H1 (cell line): ENCODE results near the gene CSNK1D. TPM values are rescaled to one million over a fixed set of nuclear protein-coding genes. Genes with fewer than 3 reads are reported as not detected.

Experiments
- CTCF ChIA-PET: fragments of 300-600 bp; sonication (Branson Sonifier 250); formaldehyde crosslinking; loops from one replicate; lab custom pipeline; 2021; ENCODE audit not compliant: partially characterized antibody; lab: Charles Lee
- POLR2A ChIA-PET: fragments of 300-600 bp; sonication (Branson Sonifier 250); formaldehyde crosslinking; loops from one replicate; lab custom pipeline; 2021; ENCODE audit warnings: inconsistent platforms; ENCODE audit not compliant: partially characterized antibody; lab: Charles Lee
- DNase-seq, 2 experiments: peaks; one replicate each; pipeline versions ENCODE4 v3.0.0 to v3.0.0-alpha.2; 2010 to 2022; ENCODE audit warnings: low spot score in 2 of 2, low read depth in 1 of 2, mixed read lengths in 1 of 2
- FAIRE-seq: peaks from 2 replicates; lab custom pipeline; 2011; peaks lifted over from hg19 to GRCh38; lab: Jason Lieb, UNC
- H2AFZ ChIP-seq: 2 replicates; pipeline ENCODE4 v1.8.1; 2012; ENCODE audit warnings: low read length, inconsistent platforms
- H2AK5ac ChIP-seq: 2 replicates; pipeline ENCODE4 v1.6.1; 2013; ENCODE audit warnings: low read depth, low read length
- H2BK120ac ChIP-seq: replicated peaks from 2 replicates; pipeline ENCODE3; 2013; ENCODE audit warnings: low read depth, low read length, inconsistent platforms
- H2BK12ac ChIP-seq: 2 replicates; pipeline ENCODE4 v1.6.1; 2013; ENCODE audit warnings: low read depth, low read length
- H2BK15ac ChIP-seq: 2 replicates; pipeline ENCODE4 v1.6.1; 2013; ENCODE audit warnings: low read length
- H2BK20ac ChIP-seq: 2 replicates; pipeline ENCODE4 v1.6.1; 2013; ENCODE audit warnings: low read length
- H2BK5ac ChIP-seq: 2 replicates; pipeline ENCODE4 v1.6.1; 2013; ENCODE audit warnings: low read depth, low read length
- H3K14ac ChIP-seq: 2 replicates; pipeline ENCODE4 v1.6.1; 2013; ENCODE audit warnings: inconsistent platforms; ENCODE audit not compliant: insufficient read length
- H3K18ac ChIP-seq: 2 replicates; pipeline ENCODE4 v1.6.1; 2013; ENCODE audit warnings: low read length; ENCODE audit errors: extremely low read depth
- H3K23ac ChIP-seq: 2 replicates; pipeline ENCODE4 v1.6.1; 2013; ENCODE audit warnings: inconsistent platforms; ENCODE audit not compliant: insufficient read length
- H3K23me2 ChIP-seq: 2 replicates; pipeline ENCODE4 v1.6.1; 2013; ENCODE audit warnings: low read depth, low read length
- H3K27ac ChIP-seq: 2 replicates; pipeline ENCODE4 v1.6.1; 2011; ENCODE audit warnings: low read depth, low read length, inconsistent platforms
- H3K27me3 ChIP-seq, 4 experiments: replicated peaks in 1 of 4; 1 replicate in 1 of 4; 2 replicates in 3 of 4; pipeline versions ENCODE4 v1.6.1 to v1.8.1; 2011 to 2013; ENCODE audit warnings: low read length in 3 of 4, mild to moderate bottlenecking in 3 of 4, inconsistent platforms in 2 of 4, mixed read lengths in 2 of 4, moderate library complexity in 1 of 4; ENCODE audit not compliant: control insufficient read depth in 3 of 4, insufficient read depth in 3 of 4; ENCODE audit errors: extremely low read depth in 1 of 4
- H3K36me3 ChIP-seq, 4 experiments: 2 replicates each; pipeline versions ENCODE4 v1.6.1 to v1.8.1; 2011 to 2013; ENCODE audit warnings: mild to moderate bottlenecking in 4 of 4, low read length in 3 of 4, moderate library complexity in 2 of 4, control low read depth in 1 of 4, inconsistent platforms in 1 of 4; ENCODE audit not compliant: insufficient read depth in 4 of 4, control insufficient read depth in 2 of 4
- H3K4ac ChIP-seq: replicated peaks from 2 replicates; pipeline ENCODE3; 2013; ENCODE audit warnings: low read length, low read depth, mixed read lengths, inconsistent platforms; ENCODE audit not compliant: insufficient read length
- H3K4me1 ChIP-seq, 4 experiments: replicated peaks in 1 of 4; 1 replicate in 1 of 4; 2 replicates in 3 of 4; pipeline versions ENCODE4 v1.6.1 to v1.8.1; 2011 to 2013; ENCODE audit warnings: low read length in 3 of 4, inconsistent platforms in 2 of 4, mixed read lengths in 1 of 4; ENCODE audit not compliant: insufficient read depth in 4 of 4, control insufficient read depth in 3 of 4
- H3K4me2 ChIP-seq, 2 experiments: 2 replicates each; pipeline versions ENCODE4 v1.6.1 to v1.8.1; 2011 to 2013; ENCODE audit warnings: low read depth in 2 of 2, low read length in 2 of 2, control low read depth in 1 of 2, inconsistent platforms in 1 of 2, mild to moderate bottlenecking in 1 of 2; ENCODE audit not compliant: insufficient read depth in 1 of 2
- H3K4me3 ChIP-seq, 4 experiments: fragments of 200-600, 300-600 bp in 1 of 4; sonication (generic), shearing (Covaris generic), sonication (Bioruptor Twin) in 1 of 4; 2 replicates each; pipeline versions ENCODE4 v1.5.1 to v1.8.1; 2011 to 2016; ENCODE audit warnings: low read length in 4 of 4, low read depth in 3 of 4, control low read depth in 2 of 4, inconsistent platforms in 2 of 4, mild to moderate bottlenecking in 2 of 4, mixed read lengths in 1 of 4, moderate library complexity in 1 of 4; ENCODE audit not compliant: insufficient read depth in 2 of 4; ENCODE audit errors: extremely low read depth in 1 of 4
- H3K56ac ChIP-seq: replicated peaks from 2 replicates; pipeline ENCODE3; 2013; ENCODE audit warnings: low read depth, mild to moderate bottlenecking, mixed read lengths, low read length, inconsistent platforms; ENCODE audit not compliant: insufficient read length
- H3K79me1 ChIP-seq: 2 replicates; pipeline ENCODE4 v1.6.1; 2013; ENCODE audit warnings: low read depth, low read length, control low read depth
- H3K79me2 ChIP-seq, 2 experiments: 2 replicates each; pipeline versions ENCODE4 v1.6.1 to v1.8.1; 2012 to 2013; ENCODE audit warnings: low read length in 2 of 2, mild to moderate bottlenecking in 2 of 2, inconsistent platforms in 1 of 2; ENCODE audit not compliant: insufficient read depth in 2 of 2, control insufficient read depth in 1 of 2
- H3K9ac ChIP-seq, 4 experiments: replicated peaks in 1 of 4; 1 replicate in 1 of 4; 2 replicates in 3 of 4; pipeline versions ENCODE4 v1.6.1 to v1.8.1; 2011 to 2013; ENCODE audit warnings: low read depth in 3 of 4, low read length in 3 of 4, control low read depth in 2 of 4, mild to moderate bottlenecking in 2 of 4, moderate library complexity in 2 of 4, inconsistent platforms in 1 of 4; ENCODE audit errors: extremely low read depth in 1 of 4
- H3K9me3 ChIP-seq, 2 experiments: 2 replicates each; pipeline versions ENCODE4 v1.6.1 to v1.8.1; 2012 to 2013; ENCODE audit warnings: mild to moderate bottlenecking in 2 of 2, moderate library complexity in 2 of 2, control low read depth in 1 of 2, inconsistent platforms in 1 of 2, low read depth in 1 of 2, low read length in 1 of 2, mixed read lengths in 1 of 2; ENCODE audit not compliant: insufficient read depth in 2 of 2
- H4K20me1 ChIP-seq, 2 experiments: replicated peaks in 1 of 2; 2 replicates each; pipeline versions ENCODE3 to v1.8.1; 2011 to 2013; ENCODE audit warnings: inconsistent platforms in 2 of 2, low read length in 2 of 2, mild to moderate bottlenecking in 1 of 2; ENCODE audit not compliant: insufficient read depth in 2 of 2, control insufficient read depth in 1 of 2
- H4K5ac ChIP-seq: 2 replicates; pipeline ENCODE4 v1.6.1; 2013; ENCODE audit warnings: low read length, low read depth, mixed read lengths, inconsistent platforms; ENCODE audit not compliant: insufficient read length
- H4K8ac ChIP-seq: 2 replicates; pipeline ENCODE4 v1.8.0; 2013; ENCODE audit warnings: mild to moderate bottlenecking, moderate library complexity, low read length, inconsistent platforms; ENCODE audit not compliant: insufficient read depth; ENCODE audit errors: extremely low read depth
- H4K91ac ChIP-seq: replicated peaks from 2 replicates; pipeline ENCODE3; 2013; ENCODE audit warnings: low read length, mixed read lengths, inconsistent platforms; ENCODE audit not compliant: insufficient read length
- BCL11A ChIP-seq, 2 experiments: IDR thresholded peaks; one replicate each; pipeline ENCODE4 v1.6.1; 2011; ENCODE audit warnings: low read depth in 2 of 2, low read length in 2 of 2, mild to moderate bottlenecking in 2 of 2
- CTBP2 ChIP-seq: IDR thresholded peaks from 2 replicates; pipeline ENCODE4 v1.7.0; 2011; ENCODE audit warnings: borderline replicate concordance, mild to moderate bottlenecking, moderate library complexity, mixed read lengths, low read length; ENCODE audit not compliant: insufficient read depth, insufficient read length
- EZH2 ChIP-seq: fragments of 200-600 bp; sonication (generic); IDR thresholded peaks from 2 replicates; pipeline ENCODE4 v1.7.1; 2012; ENCODE audit warnings: low read depth, mild to moderate bottlenecking, moderate library complexity, low read length, inconsistent platforms; ENCODE audit not compliant: severe bottlenecking
- KDM5A ChIP-seq: fragments of 200-600 bp; IDR thresholded peaks from 2 replicates; pipeline ENCODE4 v1.7.1; 2012; ENCODE audit warnings: mild to moderate bottlenecking, low read length, inconsistent platforms, mixed read lengths
- POLR2A ChIP-seq, 2 experiments: IDR thresholded peaks; 1 replicate in 1 of 2; 2 replicates in 1 of 2; pipeline ENCODE4 v1.6.1; 2011; ENCODE audit warnings: low read depth in 2 of 2, low read length in 2 of 2, mild to moderate bottlenecking in 2 of 2; ENCODE audit errors: control extremely low read depth in 1 of 2
- POLR2AphosphoS5 ChIP-seq: IDR thresholded peaks from 2 replicates; pipeline ENCODE4 v1.6.1; 2011; ENCODE audit warnings: low read depth, low read length
- POU5F1 ChIP-seq: IDR thresholded peaks from 2 replicates; pipeline ENCODE4 v1.6.1; 2011; ENCODE audit warnings: low read depth, mild to moderate bottlenecking, low read length, moderate library complexity
- SIN3A ChIP-seq, 2 experiments: IDR thresholded peaks in 1 of 2; conservative IDR thresholded peaks in 1 of 2; 2 replicates each; pipeline ENCODE4 v1.6.1; 2011 to 2012; ENCODE audit warnings: low read length in 2 of 2, improper control_type of control experiment in 1 of 2, low read depth in 1 of 2, mild to moderate bottlenecking in 1 of 2
- TAF7 ChIP-seq: optimal IDR thresholded peaks from 2 replicates; pipeline ENCODE3; 2011; ENCODE audit warnings: low read depth, mild to moderate bottlenecking, inconsistent platforms, low read length, moderate library complexity, borderline replicate concordance
- TEAD4 ChIP-seq: IDR thresholded peaks from 2 replicates; pipeline ENCODE4 v1.6.1; 2012; ENCODE audit warnings: low read depth, low read length, inconsistent platforms, mixed read lengths
- ZNF274 ChIP-seq: IDR thresholded peaks from 2 replicates; pipeline ENCODE4 v1.7.0; 2012; ENCODE audit warnings: low read length, borderline replicate concordance; ENCODE audit errors: extremely low read depth
- WGBS, 2 experiments: shearing (Covaris generic) in 1 of 2; methylation state at CpG; one replicate each; pipeline versions ENCODE4 v1.1.6 to v1.1.7; 2013 to 2015; ENCODE audit warnings: low lambda C conversion rate in 2 of 2, mixed read lengths in 2 of 2, inconsistent platforms in 1 of 2, low coverage in 1 of 2, missing lambda C conversion rate in 1 of 2; ENCODE audit not compliant: insufficient replicate concordance in 2 of 2, insufficient coverage in 1 of 2, insufficient read length in 1 of 2; ENCODE audit errors: extremely low coverage in 1 of 2, missing lambda C conversion rate in 1 of 2; 5-methylcytosine and 5-hydroxymethylcytosine counted together
- polyA plus RNA-seq, 7 experiments: library from polyadenylated mRNA; depleted of rRNA in 3 of 7; stranded (reverse) in 5 of 7; unstranded in 2 of 7; fragments of >200 nt in 5 of 7; fragments of 200-250 nt in 2 of 7; gene quantifications; 1 replicate in 5 of 7; 2 replicates in 1 of 7; 4 replicates in 1 of 7; pipeline versions ENCODE4 v1.2.1 to v1.2.3, GENCODE V29; 2011 to 2013; ENCODE audit warnings: missing spikeins in 2 of 7, mixed read lengths in 2 of 7
- total RNA-seq: library from RNA; stranded (reverse); fragmentation: NEBNext Ultra II Directional; extraction: Animal tissue kit (Norgen Biotek cat#: 25700); gene quantifications from 2 replicates; pipeline ENCODE4 v1.2.1, GENCODE V29; 2021
- TF ChIP-seq, protein P1 (sequence below): IDR thresholded peaks from 2 replicates; pipeline ENCODE4 v1.6.1; 2012; ENCODE audit warnings: inconsistent platforms

Gene CSNK1D
- total and polyA plus RNA-seq, 2 of the 8 experiments (the other 6 are each of a cell fraction or from before 2014, with no cell fraction given): 73.5 to 103 TPM

DNA sequence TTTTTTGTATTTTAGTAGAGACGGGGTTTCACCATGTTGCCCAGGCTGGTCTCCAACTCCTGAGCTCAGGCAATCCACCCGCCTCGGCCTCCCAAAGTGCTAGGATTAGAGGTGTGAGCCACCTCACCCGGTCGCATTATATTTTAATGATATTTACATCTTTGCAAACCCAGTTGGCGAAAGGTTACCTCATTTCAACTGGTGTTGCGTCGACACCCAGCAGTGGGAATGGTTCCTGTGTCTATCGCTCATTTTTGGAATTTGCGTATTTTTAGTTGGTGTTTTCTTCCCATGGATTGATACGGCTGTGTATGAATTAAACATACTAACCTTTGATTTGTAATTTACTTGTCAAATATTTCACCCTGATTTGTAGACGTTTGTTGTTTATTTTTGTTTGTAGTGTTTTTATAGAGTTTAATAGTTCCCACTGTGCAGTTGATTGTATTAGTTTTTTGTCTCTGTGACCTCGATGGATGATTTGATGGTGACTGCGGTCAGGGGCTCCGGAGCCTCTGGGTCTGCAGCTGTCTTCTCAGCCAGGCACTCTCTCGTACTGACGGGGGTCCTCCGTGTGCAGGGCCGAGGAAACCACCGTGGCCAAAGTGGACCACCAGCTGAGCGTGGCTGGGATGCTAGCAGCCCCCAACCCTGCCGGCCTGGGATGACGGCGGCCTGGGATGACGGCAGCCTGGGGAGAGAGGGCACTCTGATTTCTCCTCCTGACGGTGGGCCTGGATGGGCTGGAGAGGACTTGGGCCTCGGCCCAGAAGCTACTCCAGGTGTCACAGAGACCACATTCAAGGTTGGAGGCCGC lies 39.9 kb upstream of the CSNK1D start:
- H3K23ac ChIP-seq: no peak overlapping the region
- H2BK5ac ChIP-seq: no peak overlapping the region
- no peak overlapping the region for H3K9ac ChIP-seq
- peaks cover 0 to 2% of the 10 kb centered on the region in 2 experiments; a peak in 1 of 4 replicates for H3K9me3 ChIP-seq
- H2AK5ac ChIP-seq: no peak overlapping the region
- H2AFZ ChIP-seq: no peak overlapping the region
- ChIA-PET CTCF (interaction anchor here (1.1 to 4.8 kb wide), 5 partner anchors 12 to 111 kb away, joined by 3 to 28 read pairs (median 3); no protein-coding TSS in a partner anchor), POLR2A (no interaction called here)
- H3K79me1 ChIP-seq: no peaks in the 10 kb centered on the region
- peaks cover 5% of the 10 kb centered on the region; the same call in 1 of the 2 replicates for H3K23me2 ChIP-seq
- no peak overlapping the region for H3K4me2 ChIP-seq
- no peak overlapping the region for H2BK12ac ChIP-seq
- no peak overlapping the region for H3K18ac ChIP-seq
- H3K36me3 ChIP-seq: no peaks in the 10 kb centered on the region
- H2BK20ac ChIP-seq: no peak overlapping the region
- peaks cover 0 to 5% (median 4%) of the 10 kb centered on the region in 4 experiments; a peak in 5 of 7 replicates for H3K4me1 ChIP-seq
- H4K20me1 ChIP-seq: peaks cover 0 to 3% of the 10 kb centered on the region in 2 experiments
- DNase-seq (no peak), FAIRE-seq (no peak)
- H4K5ac ChIP-seq: no peak overlapping the region
- no peak overlapping the region for H3K56ac ChIP-seq
- H3K4me3 ChIP-seq: no peak overlapping the region
- H4K91ac ChIP-seq: no peak overlapping the region
- H2BK15ac ChIP-seq: no peak overlapping the region
- no peak overlapping the region for H3K27ac ChIP-seq
- WGBS, 2 experiments: 90% methylated on average over 26 of the region's 28 CpGs; no CpG with 5 or more reads in 1 of the 2 experiments
- H2BK120ac ChIP-seq: no peak overlapping the region
- H4K8ac ChIP-seq: 0 out of 2 replicates have a peak overlapping the region, but pooled peaks have one; percentile 25
- H3K4ac ChIP-seq: no peak overlapping the region
- no peaks in the 10 kb centered on the region; a peak in 3 of 7 replicates for H3K27me3 ChIP-seq
- H3K79me2 ChIP-seq: no peaks in the 10 kb centered on the region
- H3K14ac ChIP-seq: no peak overlapping the region
- TF ChIP-seq ZNF274 (no peak), TEAD4 (no peak), POLR2A (IDR thresholded peaks at IDR 0.05; ENCODE audit: control extremely low read depth in 1 of 2, low read depth in 2 of 2, low read length in 2 of 2) (no peak), EZH2 (no peak), KDM5A (no peak), POU5F1 (no peak), POLR2AphosphoS5 (no peak), TAF7 (no peak), CTBP2 (no peak), BCL11A (IDR thresholded peaks at IDR 0.05; ENCODE audit: low read depth in 2 of 2, low read length in 2 of 2) (no peak), SIN3A (conservative IDR thresholded peaks at IDR 0.05 in 1 of 2, IDR thresholded peaks at IDR 0.05 in 1 of 2; ENCODE audit: low read depth in 1 of 2, low read length in 2 of 2) (no peak)
- TF ChIP-seq, protein P1, sequence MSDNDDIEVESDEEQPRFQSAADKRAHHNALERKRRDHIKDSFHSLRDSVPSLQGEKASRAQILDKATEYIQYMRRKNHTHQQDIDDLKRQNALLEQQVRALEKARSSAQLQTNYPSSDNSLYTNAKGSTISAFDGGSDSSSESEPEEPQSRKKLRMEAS: no peak
